Neuronal stem cell (in vitro differentiated cells): Measurements from ENCODE around the gene ESYT3.

Experiments used
- DNase-seq: peaks from one replicate; pipeline ENCODE4 v3.0.0-alpha.2; 2013; ENCODE audit warnings: low spot score
- H2AFZ ChIP-seq: one replicate; pipeline ENCODE4 v1.6.1; 2013; ENCODE audit warnings: mild to moderate bottlenecking, low read length, inconsistent platforms
- H2AK5ac ChIP-seq: 2 replicates; pipeline ENCODE4 v1.6.1; 2013; ENCODE audit warnings: low read depth, mild to moderate bottlenecking, inconsistent platforms, low read length, moderate library complexity, mixed read lengths
- H2BK120ac ChIP-seq: 2 replicates; pipeline ENCODE4 v1.6.1; 2013; ENCODE audit warnings: low read depth, mild to moderate bottlenecking, inconsistent platforms, low read length, moderate library complexity, mixed read lengths
- H2BK12ac ChIP-seq: one replicate; pipeline ENCODE4 v1.6.1; 2013; ENCODE audit warnings: low read length, inconsistent platforms
- H2BK15ac ChIP-seq: 2 replicates; pipeline ENCODE4 v1.6.1; 2013; ENCODE audit warnings: mild to moderate bottlenecking, low read length, inconsistent platforms, mixed read lengths
- H2BK5ac ChIP-seq: one replicate; pipeline ENCODE4 v1.6.1; 2013; ENCODE audit warnings: inconsistent platforms, mild to moderate bottlenecking, low read length, moderate library complexity
- H3K14ac ChIP-seq: one replicate; pipeline ENCODE4 v1.6.1; 2013; ENCODE audit warnings: low read length, inconsistent platforms
- H3K18ac ChIP-seq: 2 replicates; pipeline ENCODE4 v1.6.1; 2013; ENCODE audit warnings: low read length, inconsistent platforms
- H3K23ac ChIP-seq: 2 replicates; pipeline ENCODE4 v1.6.1; 2013; ENCODE audit warnings: low read depth, mild to moderate bottlenecking, mixed read lengths, low read length, inconsistent platforms; ENCODE audit not compliant: poor library complexity
- H3K27ac ChIP-seq: replicated peaks from 3 replicates; pipeline ENCODE4 v1.5.1; 2013; ENCODE audit warnings: low read length, inconsistent platforms
- H3K27me3 ChIP-seq, 3 experiments: 2 replicates each; pipeline ENCODE4 v1.6.1; 2013; ENCODE audit warnings: low read length in 3 of 3, mild to moderate bottlenecking in 2 of 3, inconsistent platforms in 1 of 3, low read depth in 1 of 3, mixed read lengths in 1 of 3, moderate library complexity in 1 of 3; ENCODE audit not compliant: control insufficient read depth in 3 of 3, insufficient read depth in 3 of 3
- H3K36me3 ChIP-seq, 2 donors: replicated peaks in 1 of 2; 2 replicates each; pipeline ENCODE4 v1.6.1; 2013; ENCODE audit warnings: low read length in 2 of 2; ENCODE audit not compliant: control insufficient read depth in 2 of 2, insufficient read depth in 2 of 2
- H3K4ac ChIP-seq: 2 replicates; pipeline ENCODE4 v1.6.1; 2013; ENCODE audit warnings: inconsistent platforms, mild to moderate bottlenecking, low read length, moderate library complexity
- H3K4me1 ChIP-seq, 2 donors: 1 replicate in 1 of 2; 2 replicates in 1 of 2; pipeline ENCODE4 v1.6.1; 2013; ENCODE audit warnings: low read length in 2 of 2, low read depth in 1 of 2; ENCODE audit not compliant: control insufficient read depth in 2 of 2, insufficient read depth in 1 of 2
- H3K4me2 ChIP-seq: one replicate; pipeline ENCODE4 v1.6.1; 2013; ENCODE audit warnings: mild to moderate bottlenecking, low read length, inconsistent platforms; ENCODE audit not compliant: insufficient read depth, poor library complexity, severe bottlenecking
- H3K4me3 ChIP-seq, 2 donors: 2 replicates each; pipeline ENCODE4 v1.5.1; 2013; ENCODE audit warnings: low read length in 2 of 2, mild to moderate bottlenecking in 2 of 2, inconsistent platforms in 1 of 2, moderate library complexity in 1 of 2
- H3K79me1 ChIP-seq: one replicate; pipeline ENCODE4 v1.6.1; 2013; ENCODE audit warnings: low read depth, mild to moderate bottlenecking, inconsistent platforms, low read length, moderate library complexity
- H3K9ac ChIP-seq: one replicate; pipeline ENCODE4 v1.6.1; 2013; ENCODE audit warnings: mild to moderate bottlenecking, low read depth, low read length, inconsistent platforms; ENCODE audit not compliant: poor library complexity
- H3K9me3 ChIP-seq, 2 donors: replicated peaks in 1 of 2; 2 replicates each; pipeline versions ENCODE3 to v1.6.1; 2013; ENCODE audit warnings: low read length in 2 of 2, mild to moderate bottlenecking in 2 of 2, inconsistent platforms in 1 of 2, low read depth in 1 of 2, mixed read lengths in 1 of 2, moderate library complexity in 1 of 2; ENCODE audit not compliant: control insufficient read depth in 2 of 2, insufficient read depth in 1 of 2
- H4K8ac ChIP-seq: one replicate; pipeline ENCODE4 v1.6.1; 2013; ENCODE audit warnings: low read depth, mild to moderate bottlenecking, inconsistent platforms, low read length, moderate library complexity
- H4K91ac ChIP-seq: one replicate; pipeline ENCODE4 v1.6.1; 2013; ENCODE audit warnings: low read length, low read depth, mild to moderate bottlenecking, inconsistent platforms; ENCODE audit not compliant: poor library complexity
- WGBS, 2 donors: extraction: QIAGEN DNeasy Blood & Tissue Kit; methylation state at CpG; one replicate each; pipeline ENCODE4 v1.1.7; 2013; ENCODE audit warnings: missing lambda C conversion rate in 2 of 2, mixed read lengths in 1 of 2; ENCODE audit not compliant: insufficient read length in 2 of 2, insufficient replicate concordance in 1 of 2; ENCODE audit errors: extremely low coverage in 2 of 2; 5-methylcytosine and 5-hydroxymethylcytosine counted together

Gene ESYT3

DNA sequence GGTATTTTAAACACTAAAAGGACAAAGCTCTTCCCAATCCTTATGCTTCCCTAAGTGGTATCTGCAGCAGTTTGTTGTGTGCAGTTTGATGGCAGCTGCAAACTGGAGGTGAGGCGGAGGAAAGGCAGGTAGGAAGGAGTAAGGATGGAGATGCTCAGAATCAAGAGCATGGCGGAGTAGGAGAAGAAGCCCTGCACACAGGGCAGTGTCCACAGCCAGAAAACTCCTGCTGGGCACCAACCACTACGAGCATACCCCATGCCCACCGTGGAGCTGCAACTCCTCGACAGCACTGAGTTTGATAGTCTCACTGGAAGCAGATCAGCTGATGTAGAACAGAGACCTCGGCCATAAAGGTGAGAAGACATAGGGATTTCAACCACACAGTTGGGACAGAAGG lies 30.3 kb upstream of the ESYT3 start:
- DNase-seq: no peak
- no peak overlapping the region for H2AFZ ChIP-seq
- no peaks in the 10 kb centered on the region for H3K79me1 ChIP-seq
- peaks cover 0 to 8% of the 10 kb centered on the region in 2 donors for H3K4me1 ChIP-seq
- no peak overlapping the region for H3K4ac ChIP-seq
- no peak overlapping the region for H2BK12ac ChIP-seq
- WGBS, 2 donors: no CpG with 5 or more reads among the region's 6 CpGs
- no peak overlapping the region for H2BK120ac ChIP-seq
- no peak overlapping the region for H2BK5ac ChIP-seq
- H3K4me2 ChIP-seq: no peak overlapping the region
- no peak overlapping the region for H3K14ac ChIP-seq
- H4K8ac ChIP-seq: no peak overlapping the region
- H3K9ac ChIP-seq: no peak overlapping the region
- no peak overlapping the region for H4K91ac ChIP-seq
- no peaks in the 10 kb centered on the region for H3K9me3 ChIP-seq
- H2AK5ac ChIP-seq: no peak overlapping the region
- H3K27ac ChIP-seq: no peak overlapping the region
- no peaks in the 10 kb centered on the region for H3K27me3 ChIP-seq
- no peak overlapping the region for H3K23ac ChIP-seq
- H3K4me3 ChIP-seq: no peak overlapping the region
- H2BK15ac ChIP-seq: no peak overlapping the region
- no peak overlapping the region for H3K18ac ChIP-seq
- peaks cover 0 to 40% of the 10 kb centered on the region in 2 donors for H3K36me3 ChIP-seq

DNA sequence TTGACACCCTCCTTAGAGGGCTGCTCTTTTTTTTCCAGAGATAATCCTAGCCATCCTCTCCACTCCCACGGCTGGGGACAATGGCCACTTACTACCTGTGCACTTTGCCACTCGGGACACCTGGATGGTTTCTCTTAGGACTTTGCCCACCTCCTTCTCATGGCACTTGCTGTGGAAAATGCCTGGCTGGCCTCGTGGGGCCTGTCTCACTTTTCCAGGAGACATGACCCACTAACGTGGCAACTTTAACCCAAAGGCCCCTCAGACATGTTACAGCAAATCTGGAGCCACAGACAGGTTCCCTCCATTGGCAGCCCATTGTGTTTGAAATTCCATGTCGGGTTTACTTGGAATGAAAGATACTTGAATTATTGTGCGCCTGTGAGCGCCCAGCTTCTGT lies 29.4 kb upstream of the ESYT3 start:
- Histone ChIP-seq H3K27ac (no peak overlapping the region), H3K36me3 (peaks cover 0 to 37% of the 10 kb centered on the region in 2 donors), H3K4ac (no peak overlapping the region), H3K18ac (no peak overlapping the region), H3K27me3 (no peaks in the 10 kb centered on the region), H3K9me3 (no peaks in the 10 kb centered on the region), H3K23ac (no peak overlapping the region), H3K79me1 (no peaks in the 10 kb centered on the region), H4K91ac (no peak overlapping the region), H2AK5ac (no peak overlapping the region), H3K4me3 (no peak overlapping the region), H2BK5ac (no peak overlapping the region), H4K8ac (no peak overlapping the region), H2BK15ac (no peak overlapping the region), H2BK120ac (no peak overlapping the region), H2AFZ (no peak overlapping the region), H2BK12ac (no peak overlapping the region), H3K4me1 (peaks cover 0 to 8% of the 10 kb centered on the region in 2 donors), H3K9ac (no peak overlapping the region), H3K4me2 (no peak overlapping the region), H3K14ac (no peak overlapping the region)
- no CpG with 5 or more reads among the region's 7 CpGs for WGBS, 2 donors
- DNase-seq: no peak

DNA sequence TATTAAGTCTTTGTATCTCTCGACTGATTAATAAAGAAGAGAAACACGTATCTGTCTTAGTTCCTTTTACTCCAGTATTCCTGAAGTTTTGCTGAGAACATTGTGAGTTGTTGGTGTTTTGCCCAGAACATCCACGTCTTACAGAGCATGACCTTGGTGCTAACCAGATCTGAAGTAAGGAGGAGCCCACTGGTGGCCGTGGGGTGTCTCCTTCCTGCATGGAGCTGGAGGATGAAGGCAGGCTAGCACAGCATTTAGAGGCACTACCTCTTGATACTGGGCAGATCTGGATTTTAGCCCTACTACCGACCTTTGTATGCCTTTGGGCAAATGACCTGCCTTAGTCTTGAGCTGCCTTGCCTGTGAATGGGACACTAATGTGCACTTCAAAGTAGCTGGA lies 28.9 kb upstream of the ESYT3 start:
- H2BK5ac ChIP-seq: no peak overlapping the region
- H3K27me3 ChIP-seq: no peaks in the 10 kb centered on the region
- no peak overlapping the region for H2BK12ac ChIP-seq
- H3K14ac ChIP-seq: no peak overlapping the region
- no peaks in the 10 kb centered on the region for H3K79me1 ChIP-seq
- H2BK120ac ChIP-seq: no peak overlapping the region
- H2BK15ac ChIP-seq: no peak overlapping the region
- WGBS, 2 donors: no CpG with 5 or more reads among the region's 5 CpGs
- no peak overlapping the region for H4K91ac ChIP-seq
- H3K27ac ChIP-seq: no peak overlapping the region
- no peak for DNase-seq
- no peak overlapping the region for H3K4ac ChIP-seq
- no peak overlapping the region for H2AK5ac ChIP-seq
- H3K23ac ChIP-seq: no peak overlapping the region
- no peak overlapping the region for H3K9ac ChIP-seq
- no peak overlapping the region for H4K8ac ChIP-seq
- no peaks in the 10 kb centered on the region for H3K9me3 ChIP-seq
- no peak overlapping the region for H3K4me3 ChIP-seq
- H3K36me3 ChIP-seq: peaks cover 0 to 36% of the 10 kb centered on the region in 2 donors
- peaks cover 0 to 8% of the 10 kb centered on the region in 2 donors for H3K4me1 ChIP-seq
- no peak overlapping the region for H2AFZ ChIP-seq
- no peak overlapping the region for H3K4me2 ChIP-seq
- no peak overlapping the region for H3K18ac ChIP-seq

- Histone ChIP-seq H3K23ac (no peak overlapping the region), H2AK5ac (no peak overlapping the region), H3K79me1 (no peaks in the 10 kb centered on the region), H3K4me1 (peaks cover 0 to 4% of the 10 kb centered on the region in 2 donors), H3K4me3 (no peak overlapping the region), H4K8ac (no peak overlapping the region), H2BK12ac (no peak overlapping the region), H3K27me3 (no peaks in the 10 kb centered on the region), H3K14ac (no peak overlapping the region), H2AFZ (no peak overlapping the region), H3K4ac (no peak overlapping the region), H3K27ac (no peak overlapping the region), H3K9me3 (no peaks in the 10 kb centered on the region), H4K91ac (no peak overlapping the region), H2BK5ac (no peak overlapping the region), H3K18ac (no peak overlapping the region), H3K9ac (no peak overlapping the region), H3K36me3 (peaks cover 0 to 25% of the 10 kb centered on the region in 2 donors), H2BK120ac (no peak overlapping the region), H2BK15ac (no peak overlapping the region), H3K4me2 (no peak overlapping the region)
- DNase-seq: no peak
- WGBS, 2 donors: no CpG with 5 or more reads among the region's 2 CpGs
These were observed 27.8 kb upstream of the ESYT3 start for GRCh38 chr3:138406606-138407005.
